Measurements from ENCODE around the gene WEE2. TPM values are rescaled to one million over a fixed set of nuclear protein-coding genes. Genes with fewer than 3 reads are reported as not detected.

WEE2 gene
- total and polyA plus RNA-seq, 2 of the 13 experiments (the other 11 are each of a cell fraction or from before 2014, with no cell fraction given): not detected

GRCh38 chr7:141739250-141739649 is 31.1 kb downstream of the WEE2 start:
- BruUV-seq (replicated peaks): no TSS peak

More at GRCh38 chr7:141739250-141739649, 31.1 kb downstream of the WEE2 start:
- intact Hi-C loops (cut with micrococcal nuclease; ENCODE audit: unreplicated experiment) (loop anchor here (2.0 kb wide), 1 partner anchor 42 kb away; no protein-coding TSS in a partner anchor), in situ Hi-C loops (cut with HindIII; ENCODE audit: extremely low pct_ligation_motif_present, low pct_unique_long_range_greater_than_20kb) (loop anchor here (10.0 kb wide), 1 partner anchor 84 kb away; no protein-coding TSS in a partner anchor)
- Histone ChIP-seq H3K4me1 (ENCODE audit: insufficient read depth, low read length) (peaks cover 29% of the 10 kb centered on the region), H3K9me3 (ENCODE audit: low read length) (no peaks in the 10 kb centered on the region), H2AFZ (ENCODE audit: low read length) (no peak overlapping the region), H3K4me2 (ENCODE audit: low read depth, low read length) (peak overlapping the region; percentile 85), H3K36me3 (replicated peaks in 1 of 2; ENCODE audit: control insufficient read depth in 1 of 2, insufficient read depth in 2 of 2, low read length in 2 of 2) (peaks cover 14 to 38% of the 10 kb centered on the region in 2 experiments), H3K4me3 (replicated peaks in 1 of 3; ENCODE audit: insufficient read depth in 1 of 3, low read depth in 2 of 3, low read length in 3 of 3) (peak overlapping the region; percentile 84 to 93 (median 85)), H3K9ac (ENCODE audit: insufficient read depth, low read depth, low read length) (peak overlapping the region; percentile 82), H3K27ac (ENCODE audit: extremely low read length, insufficient read depth, low read length) (peak overlapping the region; percentile 81), H3K27me3 (ENCODE audit: control insufficient read depth in 1 of 2, insufficient read depth in 2 of 2, low read length in 2 of 2) (no peaks in the 10 kb centered on the region; a peak in 1 of 5 replicates), H4K20me1 (ENCODE audit: insufficient read depth, low read length) (no peaks in the 10 kb centered on the region), H3K79me2 (ENCODE audit: insufficient read depth, low read length) (peaks cover 32% of the 10 kb centered on the region)
- CTCF ChIA-PET (ENCODE audit: low intra/inter-chr PET ratio, low total read pairs): interaction anchor here (2.5 kb wide), 1 partner anchor 85 kb away, joined by 16 read pairs; no protein-coding TSS in a partner anchor
- ATAC-seq (no peak), FAIRE-seq (no peak), DNase-seq (ENCODE audit: low spot score) (no peak)
- POLR2A ChIA-PET: interaction anchor here (1.4 kb wide), 1 partner anchor 188 kb away, joined by 6 read pairs; the partner anchor contains the start of gene AGK
- 44% methylated on average over 3 of the region's 3 CpGs for WGBS (ENCODE audit: low lambda C conversion rate)
- TF ChIP-seq AFF4 (CRISPR knock-in tag; IDR thresholded peaks at IDR 0.05) (no peak), ZNF713 (CRISPR knock-in tag; IDR thresholded peaks at IDR 0.05) (no peak), SMAD1 (CRISPR knock-in tag; IDR thresholded peaks at IDR 0.05; ENCODE audit: borderline replicate concordance, low read depth) (no peak), MIER2 (CRISPR knock-in tag; IDR thresholded peaks at IDR 0.05) (no peak), ZSCAN9 (CRISPR knock-in tag; IDR thresholded peaks at IDR 0.05; ENCODE audit: borderline replicate concordance) (no peak), ZNF318 (CRISPR knock-in tag; IDR thresholded peaks at IDR 0.05) (no peak), NFKB2 (CRISPR knock-in tag; IDR thresholded peaks at IDR 0.05; ENCODE audit: borderline replicate concordance) (no peak), NFATC3 (CRISPR knock-in tag; IDR thresholded peaks at IDR 0.05) (no peak), RXRA (CRISPR knock-in tag; IDR thresholded peaks at IDR 0.05) (no peak), NFE2L2 (IDR thresholded peaks at IDR 0.05; ENCODE audit: low read length) (no peak), ZNF383 (CRISPR knock-in tag; IDR thresholded peaks at IDR 0.05; ENCODE audit: borderline replicate concordance) (no peak)
